ENCODE data around the gene TMEM132E.

GRCh38 chr17:34542700-34543336, 36.6 kb upstream of the TMEM132E start:
- peak; percentile 95 for TF ChIP-seq CTCF (IDR thresholded peaks at IDR 0.05; ENCODE audit: borderline replicate concordance, extremely low read depth, low read length, poor library complexity, severe bottlenecking)
- no peak for TF ChIP-seq EZH2 (IDR thresholded peaks at IDR 0.05; ENCODE audit: borderline replicate concordance, low read depth, low read length, severe bottlenecking)
